SK-N-SH (cell line): ENCODE results near the gene CAMK4. TPM values are rescaled to one million over a fixed set of nuclear protein-coding genes. Genes with fewer than 3 reads are reported as not detected.

ENCODE experiments used
- CTCF ChIA-PET: fragments of 300-600, 350-600 bp; formaldehyde crosslinking; extraction: SDS; loops from one replicate; lab custom pipeline; 2021; lab: Yijun Ruan, JAX
- POLR2A ChIA-PET: fragments of 350-600 bp; sonication (Branson Sonifier 250); formaldehyde crosslinking; extraction: SDS; loops from one replicate; lab custom pipeline; 2020; ENCODE audit warnings: antibody characterized with exemption, inconsistent platforms; lab: Yijun Ruan, JAX
- DNase-seq: peaks from one replicate; pipeline ENCODE4 v3.0.0; 2012
- H2AFZ ChIP-seq: fragments of 200-600 bp; sonication (generic); 2 replicates; pipeline ENCODE4 v1.8.1; 2016; ENCODE audit warnings: antibody characterized with exemption, mild to moderate bottlenecking, low read depth
- H3F3A ChIP-seq: fragments of 200-600 bp; sonication (generic); replicated peaks from 2 replicates; pipeline ENCODE3; 2016; ENCODE audit warnings: antibody characterized with exemption, mild to moderate bottlenecking; ENCODE audit not compliant: insufficient read depth
- H3K27ac ChIP-seq, 2 experiments: fragments of 200-500 bp in 1 of 2; fragments of 200-600 bp in 1 of 2; sonication (Bioruptor generic) in 1 of 2; sonication (generic), shearing (Covaris generic) in 1 of 2; 2 replicates each; pipeline versions ENCODE4 v1.5.1 to v1.6.1; 2014 to 2016; ENCODE audit warnings: low read depth in 2 of 2, inconsistent platforms in 1 of 2, low read length in 1 of 2, mild to moderate bottlenecking in 1 of 2, mixed read lengths in 1 of 2
- H3K27me3 ChIP-seq: fragments of 200-600 bp; sonication (generic), shearing (Covaris generic); 2 replicates; pipeline ENCODE4 v1.6.1; 2016; ENCODE audit warnings: mixed run types; ENCODE audit not compliant: insufficient read depth
- H3K36me3 ChIP-seq, 2 experiments: fragments of 200-500 bp in 1 of 2; fragments of 200-600 bp in 1 of 2; sonication (Bioruptor generic) in 1 of 2; sonication (generic) in 1 of 2; replicated peaks in 1 of 2; 2 replicates each; pipeline versions ENCODE3 to v1.5.1; 2014 to 2016; ENCODE audit warnings: low read length in 1 of 2, mild to moderate bottlenecking in 1 of 2; ENCODE audit not compliant: insufficient read depth in 2 of 2, control insufficient read depth in 1 of 2
- H3K4me1 ChIP-seq, 2 experiments: fragments of 200-500 bp in 1 of 2; fragments of 200-600 bp in 1 of 2; sonication (Bioruptor generic) in 1 of 2; sonication (generic), shearing (Covaris generic) in 1 of 2; 2 replicates each; pipeline versions ENCODE4 v1.5.1 to v1.6.1; 2014 to 2016; ENCODE audit warnings: low read depth in 1 of 2, low read length in 1 of 2, mixed run types in 1 of 2; ENCODE audit not compliant: insufficient read depth in 2 of 2, control insufficient read depth in 1 of 2
- H3K4me2 ChIP-seq: fragments of 200-600 bp; sonication (generic), shearing (Covaris generic); 2 replicates; pipeline ENCODE4 v1.6.1; 2017; ENCODE audit warnings: mixed run types
- H3K4me3 ChIP-seq, 2 experiments: fragments of 200-500 bp in 1 of 2; fragments of 200-600 bp in 1 of 2; sonication (Bioruptor generic) in 1 of 2; sonication (generic), shearing (Covaris generic) in 1 of 2; 2 replicates each; pipeline versions ENCODE4 v1.5.1 to v1.8.1; 2014 to 2016; ENCODE audit warnings: low read depth in 2 of 2, inconsistent platforms in 1 of 2, low read length in 1 of 2, mild to moderate bottlenecking in 1 of 2, mixed read lengths in 1 of 2, moderate library complexity in 1 of 2
- H3K79me2 ChIP-seq: fragments of 200-600 bp; sonication (generic); 2 replicates; pipeline ENCODE4 v1.8.1; 2017; ENCODE audit warnings: mild to moderate bottlenecking; ENCODE audit not compliant: insufficient read depth
- H3K9ac ChIP-seq: fragments of 200-600 bp; sonication (generic); 2 replicates; pipeline ENCODE4 v1.6.1; 2017; ENCODE audit warnings: mixed run types
- H3K9me2 ChIP-seq: fragments of 200-600 bp; sonication (generic); 2 replicates; pipeline ENCODE4 v1.6.1; 2017; ENCODE audit warnings: mixed run types
- H3K9me3 ChIP-seq: fragments of 200-600 bp; sonication (generic); 2 replicates; pipeline ENCODE4 v1.6.1; 2017; ENCODE audit warnings: mixed run types, mild to moderate bottlenecking, moderate library complexity
- H4K20me1 ChIP-seq: fragments of 200-600 bp; sonication (generic); 2 replicates; pipeline ENCODE4 v1.6.1; 2017; ENCODE audit warnings: mild to moderate bottlenecking, mixed run types; ENCODE audit not compliant: insufficient read depth
- CHD2 ChIP-seq: fragments of 150-350 bp; IDR thresholded peaks from 2 replicates; pipeline ENCODE4 v1.6.1; 2018; ENCODE audit warnings: low read length; ENCODE audit not compliant: partially characterized antibody
- ELF1 ChIP-seq: IDR thresholded peaks from 2 replicates; pipeline ENCODE4 v1.4.0; 2012
- FOSL2 ChIP-seq: IDR thresholded peaks from 2 replicates; pipeline ENCODE4 v1.4.0; 2012; ENCODE audit warnings: low read depth, mild to moderate bottlenecking, moderate library complexity, borderline replicate concordance
- IRF3 ChIP-seq: fragments of 150-350 bp; IDR thresholded peaks from 2 replicates; pipeline ENCODE4 v1.6.1; 2016; ENCODE audit warnings: mild to moderate bottlenecking, low read depth, low read length
- MEF2A ChIP-seq: IDR thresholded peaks from 2 replicates; pipeline ENCODE4 v1.4.0; 2012; ENCODE audit warnings: low read depth, borderline replicate concordance
- MXI1 ChIP-seq: IDR thresholded peaks from 2 replicates; pipeline ENCODE4 v1.6.1; 2012; ENCODE audit warnings: mild to moderate bottlenecking, low read depth, low read length, improper control_type of control experiment
- RCOR1 ChIP-seq: fragments of 150-350 bp; IDR thresholded peaks from 2 replicates; pipeline ENCODE4 v1.6.1; 2017; ENCODE audit warnings: antibody characterized with exemption, low read length
- REST ChIP-seq: IDR thresholded peaks from 2 replicates; pipeline ENCODE4 v1.6.1; 2012; ENCODE audit warnings: mild to moderate bottlenecking, low read depth, low read length, moderate library complexity
- SMC3 ChIP-seq: IDR thresholded peaks from 2 replicates; pipeline ENCODE4 v1.6.1; 2012; ENCODE audit warnings: low read depth, low read length, improper control_type of control experiment
- TAF1 ChIP-seq: IDR thresholded peaks from 2 replicates; pipeline ENCODE4 v1.6.1; 2012; ENCODE audit warnings: low read depth, mild to moderate bottlenecking, low read length, moderate library complexity, borderline replicate concordance
- USF2 ChIP-seq: fragments of 150-350 bp; IDR thresholded peaks from 2 replicates; pipeline ENCODE4 v1.6.1; 2017; ENCODE audit warnings: antibody characterized with exemption, low read length, low read depth, borderline replicate concordance
- polyA plus RNA-seq, 3 experiments: library from polyadenylated mRNA; depleted of rRNA; stranded (reverse); fragments of >200 nt; gene quantifications; 2 replicates each; pipeline ENCODE4 v1.2.3, GENCODE V29; 2012

The CAMK4 gene
- polyA plus RNA-seq, 1 of the 3 experiments (the other 2 are of a cell fraction): 4.1 TPM

GRCh38 chr5:111347021-111347420, 122.8 kb downstream of the CAMK4 start:
- H4K20me1 ChIP-seq: no peaks in the 10 kb centered on the region
- H3K9ac ChIP-seq: no peak overlapping the region
- H2AFZ ChIP-seq: no peak overlapping the region
- no peak for DNase-seq
- no peak overlapping the region for H3K4me2 ChIP-seq
- H3K36me3 ChIP-seq: no peaks in the 10 kb centered on the region
- no peaks in the 10 kb centered on the region for H3K9me3 ChIP-seq
- H3K4me1 ChIP-seq: peaks cover 0 to 2% of the 10 kb centered on the region in 2 experiments; a peak in 2 of 4 replicates
- H3K27ac ChIP-seq: no peak overlapping the region
- CTCF ChIA-PET: no interaction called here
- H3K79me2 ChIP-seq: no peaks in the 10 kb centered on the region
- no peaks in the 10 kb centered on the region for H3K27me3 ChIP-seq
- TF ChIP-seq ELF1 (no peak), RCOR1 (no peak), FOSL2 (no peak), TAF1 (no peak), REST (no peak), CHD2 (no peak), USF2 (no peak), SMC3 (no peak), MXI1 (no peak), IRF3 (no peak), MEF2A (no peak)
- POLR2A ChIA-PET: no interaction called here
- H3K9me2 ChIP-seq: no peaks in the 10 kb centered on the region
- no peak overlapping the region for H3K4me3 ChIP-seq
- H3F3A ChIP-seq: no peaks in the 10 kb centered on the region
